GM12864 (cell line): ENCODE results near the gene GLOD5.

Experiments
- DNase-seq: peaks from one replicate; pipeline ENCODE4 v3.0.0-alpha.2; 2011; ENCODE audit warnings: low read depth
- H3K4me3 ChIP-seq: 2 replicates; pipeline ENCODE4 v1.5.1; 2011; ENCODE audit warnings: mild to moderate bottlenecking, low read depth, low read length, control low read depth
- CTCF ChIP-seq: IDR thresholded peaks from 2 replicates; pipeline ENCODE4 v1.5.1; 2011; ENCODE audit warnings: low read depth, mild to moderate bottlenecking, moderate library complexity, low read length, control low read depth, inconsistent platforms; ENCODE audit errors: missing control alignments

GLOD5 gene

DNA sequence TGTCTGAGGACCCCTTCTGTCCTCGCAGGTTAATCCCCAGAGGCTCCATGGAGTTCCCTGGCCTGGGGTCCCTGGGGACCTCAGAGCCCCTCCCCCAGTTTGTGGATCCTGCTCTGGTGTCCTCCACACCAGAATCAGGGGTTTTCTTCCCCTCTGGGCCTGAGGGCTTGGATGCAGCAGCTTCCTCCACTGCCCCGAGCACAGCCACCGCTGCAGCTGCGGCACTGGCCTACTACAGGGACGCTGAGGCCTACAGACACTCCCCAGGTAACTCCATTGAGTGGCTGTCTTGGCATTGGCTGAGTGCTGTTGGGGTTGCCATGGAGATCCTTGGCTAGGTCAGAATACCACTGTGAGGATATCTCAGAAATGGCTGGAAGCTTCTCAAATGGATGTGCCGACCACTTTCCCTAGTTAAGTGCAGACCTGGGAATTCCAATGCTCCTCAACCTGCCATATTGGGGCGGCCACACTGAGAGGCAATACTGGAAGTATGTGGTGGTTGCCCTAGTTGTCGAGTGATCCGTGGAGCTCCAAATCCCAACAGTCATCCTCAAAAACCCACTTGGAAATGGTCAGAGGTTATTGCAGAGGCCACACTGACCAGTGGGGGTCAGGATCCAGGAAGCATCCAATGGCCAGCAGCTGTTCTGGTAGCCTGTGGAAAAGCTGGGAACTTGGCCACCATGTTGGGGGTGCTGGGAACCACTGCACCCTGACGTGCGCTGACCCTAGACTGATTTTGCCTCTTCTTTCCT is 29.7 kb downstream of the GLOD5 start:
- no peak overlapping the region for H3K4me3 ChIP-seq
- no peak for TF ChIP-seq CTCF
- no peak for DNase-seq

GRCh38 chrX:48792219-48792618 is 30.7 kb downstream of the GLOD5 start:
- no peak for DNase-seq
- no peak overlapping the region for H3K4me3 ChIP-seq
- no peak for TF ChIP-seq CTCF

DNA sequence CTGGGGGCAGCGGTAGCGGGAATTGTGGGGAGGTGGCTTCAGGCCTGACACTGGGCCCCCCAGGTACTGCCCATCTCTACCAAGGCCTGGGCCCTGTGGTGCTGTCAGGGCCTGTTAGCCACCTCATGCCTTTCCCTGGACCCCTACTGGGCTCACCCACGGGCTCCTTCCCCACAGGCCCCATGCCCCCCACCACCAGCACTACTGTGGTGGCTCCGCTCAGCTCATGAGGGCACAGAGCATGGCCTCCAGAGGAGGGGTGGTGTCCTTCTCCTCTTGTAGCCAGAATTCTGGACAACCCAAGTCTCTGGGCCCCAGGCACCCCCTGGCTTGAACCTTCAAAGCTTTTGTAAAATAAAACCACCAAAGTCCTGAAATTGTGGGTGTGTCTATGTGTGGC is 32.4 kb downstream of the GLOD5 start:
- no peak for DNase-seq
- no peak overlapping the region for H3K4me3 ChIP-seq
- no peak for TF ChIP-seq CTCF

- H3K4me3 ChIP-seq: no peak overlapping the region
Observed at GRCh38 chrX:48794340-48794910, 32.9 kb downstream of the GLOD5 start.

DNA sequence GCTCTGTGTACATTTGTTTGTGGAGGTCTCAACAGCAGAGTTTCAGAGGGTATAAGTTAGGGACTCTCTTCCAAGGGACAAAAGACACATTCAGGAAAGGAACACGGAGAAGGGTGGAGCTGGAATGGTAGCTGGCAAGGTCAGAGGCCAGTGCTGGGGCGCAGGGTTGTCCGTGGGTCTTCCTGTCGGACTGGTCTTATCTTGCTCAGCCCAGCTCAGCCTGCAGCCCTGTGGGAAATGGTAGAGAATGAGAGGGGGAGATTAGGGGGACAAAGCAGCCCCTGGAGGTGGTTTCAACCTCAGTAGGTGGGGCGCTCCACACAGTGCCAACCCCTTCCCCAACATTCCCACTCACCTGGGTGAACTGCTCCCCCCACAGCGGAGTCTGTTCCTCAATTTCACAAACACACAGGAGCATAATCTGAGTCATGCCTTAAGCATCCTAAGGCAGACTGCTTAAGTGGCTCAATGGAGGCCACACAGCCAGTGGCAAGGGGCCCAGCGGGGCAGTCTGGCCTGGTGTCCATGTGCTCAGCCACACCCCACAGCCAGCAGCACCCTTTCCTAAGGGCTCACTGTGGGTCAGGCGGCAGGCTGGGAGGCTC is 33.5 kb downstream of the GLOD5 start:
- no peak for DNase-seq
- H3K4me3 ChIP-seq: no peak overlapping the region
- no peak for TF ChIP-seq CTCF

More at GRCh38 chrX:48794340-48794910, 32.9 kb downstream of the GLOD5 start:
- no peak for DNase-seq
- no peak for TF ChIP-seq CTCF

DNA sequence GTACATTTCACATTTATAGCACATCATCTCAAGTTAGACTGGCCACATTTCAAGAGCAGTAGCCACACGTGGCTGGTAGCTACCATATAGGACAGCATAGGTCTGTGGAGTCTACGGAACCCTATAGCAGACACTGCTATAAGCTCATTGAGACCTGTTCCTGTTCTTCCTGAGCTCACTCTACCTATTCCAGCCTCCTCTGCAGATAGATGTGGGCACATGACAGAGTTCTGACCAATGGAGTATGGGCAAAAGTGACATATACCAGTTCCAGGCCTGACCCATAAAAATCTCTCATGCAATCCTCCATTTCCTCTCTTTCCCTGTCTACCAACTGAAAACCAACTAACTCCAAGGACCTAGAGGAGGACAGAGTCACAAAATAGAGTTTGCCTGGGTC is 36.8 kb downstream of the GLOD5 start:
- no peak for DNase-seq

More for the DNA sequence above, 36.8 kb downstream of the GLOD5 start:
- TF ChIP-seq CTCF: no peak
- H3K4me3 ChIP-seq: no peak overlapping the region
